H9 (cell line): Measurements from ENCODE around the gene AATF. TPM values are rescaled to one million over a fixed set of nuclear protein-coding genes. Genes with fewer than 3 reads are reported as not detected.

Experiments used
- DNase-seq: peaks from one replicate; pipeline ENCODE4 v3.0.0-alpha.2; 2017
- H2AFZ ChIP-seq: one replicate; pipeline ENCODE4 v1.6.1; 2013; ENCODE audit warnings: mild to moderate bottlenecking, low read length, control low read depth, moderate library complexity
- H2AK5ac ChIP-seq: 2 replicates; pipeline ENCODE4 v1.6.1; 2013; ENCODE audit warnings: low read length, control low read depth, mixed read lengths; ENCODE audit not compliant: insufficient read length
- H2BK120ac ChIP-seq: one replicate; pipeline ENCODE4 v1.6.1; 2013; ENCODE audit warnings: low read depth, mild to moderate bottlenecking, low read length, control low read depth, inconsistent platforms; ENCODE audit not compliant: poor library complexity, severe bottlenecking
- H2BK12ac ChIP-seq: 2 replicates; pipeline ENCODE4 v1.6.1; 2013; ENCODE audit warnings: low read length, control low read depth, mixed read lengths, low read depth; ENCODE audit not compliant: insufficient read length
- H2BK15ac ChIP-seq: 2 replicates; pipeline ENCODE4 v1.6.1; 2013; ENCODE audit warnings: low read depth, low read length, control low read depth
- H2BK20ac ChIP-seq: one replicate; pipeline ENCODE4 v1.6.1; 2013; ENCODE audit warnings: low read depth, mild to moderate bottlenecking, low read length, control low read depth, inconsistent platforms; ENCODE audit not compliant: poor library complexity, severe bottlenecking
- H2BK5ac ChIP-seq: 2 replicates; pipeline ENCODE4 v1.6.1; 2013; ENCODE audit warnings: low read length, control low read depth, mixed read lengths; ENCODE audit not compliant: insufficient read length
- H3K14ac ChIP-seq: 2 replicates; pipeline ENCODE4 v1.6.1; 2013; ENCODE audit warnings: low read length, control low read depth; ENCODE audit not compliant: insufficient read depth
- H3K18ac ChIP-seq: 2 replicates; pipeline ENCODE4 v1.6.1; 2013; ENCODE audit warnings: low read depth, mild to moderate bottlenecking, mixed read lengths, low read length, control low read depth; ENCODE audit not compliant: insufficient read length
- H3K23ac ChIP-seq: 2 replicates; pipeline ENCODE4 v1.6.1; 2013; ENCODE audit warnings: low read length, control low read depth, mixed read lengths, low read depth; ENCODE audit not compliant: insufficient read length
- H3K23me2 ChIP-seq: 2 replicates; pipeline ENCODE4 v1.6.1; 2013; ENCODE audit warnings: low read depth, mild to moderate bottlenecking, mixed read lengths, low read length, control low read depth; ENCODE audit not compliant: insufficient read length, poor library complexity, severe bottlenecking
- H3K27ac ChIP-seq: 2 replicates; pipeline ENCODE4 v1.5.1; 2013; ENCODE audit warnings: low read length, control low read depth, mixed read lengths, low read depth; ENCODE audit not compliant: insufficient read length
- H3K27me3 ChIP-seq: 2 replicates; pipeline ENCODE4 v1.6.1; 2013; ENCODE audit warnings: low read length, control low read depth, inconsistent platforms; ENCODE audit not compliant: insufficient read depth
- H3K4ac ChIP-seq: 2 replicates; pipeline ENCODE4 v1.6.1; 2013; ENCODE audit warnings: low read depth, mild to moderate bottlenecking, control low read depth, inconsistent platforms, low read length, moderate library complexity
- H3K4me1 ChIP-seq: 2 replicates; pipeline ENCODE4 v1.6.1; 2013; ENCODE audit warnings: low read length, control low read depth, inconsistent platforms; ENCODE audit not compliant: insufficient read depth
- H3K4me2 ChIP-seq: 2 replicates; pipeline ENCODE4 v1.6.1; 2013; ENCODE audit warnings: low read length, control low read depth, mixed read lengths; ENCODE audit not compliant: insufficient read length, insufficient read depth
- H3K56ac ChIP-seq: 2 replicates; pipeline ENCODE4 v1.6.1; 2013; ENCODE audit warnings: low read depth, mild to moderate bottlenecking, mixed read lengths, low read length, control low read depth; ENCODE audit not compliant: insufficient read length
- H3K79me1 ChIP-seq: 2 replicates; pipeline ENCODE4 v1.6.1; 2013; ENCODE audit warnings: low read depth, mild to moderate bottlenecking, moderate library complexity, low read length, control low read depth, inconsistent platforms; ENCODE audit not compliant: insufficient read depth, poor library complexity, severe bottlenecking
- H3K79me2 ChIP-seq: 2 replicates; pipeline ENCODE4 v1.6.1; 2013; ENCODE audit warnings: low read length, control low read depth, inconsistent platforms; ENCODE audit not compliant: insufficient read depth
- H3K9ac ChIP-seq: 2 replicates; pipeline ENCODE4 v1.6.1; 2013; ENCODE audit warnings: low read length, control low read depth, mixed read lengths; ENCODE audit not compliant: insufficient read length; ENCODE audit errors: extremely low read depth
- H3K9me3 ChIP-seq: one replicate; pipeline ENCODE4 v1.6.1; 2013; ENCODE audit warnings: low read depth, low read length, inconsistent platforms; ENCODE audit not compliant: control insufficient read depth
- H3T11ph ChIP-seq: one replicate; pipeline ENCODE4 v1.6.1; 2013; ENCODE audit warnings: mild to moderate bottlenecking, low read length, control low read depth, inconsistent platforms
- H4K20me1 ChIP-seq: one replicate; pipeline ENCODE4 v1.6.1; 2013; ENCODE audit not compliant: control insufficient read depth, insufficient read length, insufficient read depth
- H4K5ac ChIP-seq: 2 replicates; pipeline ENCODE4 v1.6.1; 2013; ENCODE audit warnings: low read depth, mild to moderate bottlenecking, mixed read lengths, low read length, control low read depth; ENCODE audit not compliant: insufficient read length
- H4K8ac ChIP-seq: replicated peaks from 2 replicates; pipeline ENCODE4 v1.6.1; 2013; ENCODE audit warnings: low read length, control low read depth, mixed read lengths, low read depth; ENCODE audit not compliant: insufficient read length
- H4K91ac ChIP-seq: 2 replicates; pipeline ENCODE4 v1.6.1; 2013; ENCODE audit warnings: low read depth, mild to moderate bottlenecking, moderate library complexity, mixed read lengths, low read length, control low read depth; ENCODE audit not compliant: insufficient read length
- H3K27ac Mint-ChIP-seq, 3 experiments: 2 replicates in 2 of 3; 3 replicates in 1 of 3; pipeline ENCODE4 v1.8.0; 2020 to 2021; ENCODE audit warnings: mixed read lengths in 3 of 3, mild to moderate bottlenecking in 1 of 3, moderate library complexity in 1 of 3
- H3K27me3 Mint-ChIP-seq: 2 replicates; pipeline ENCODE4 v1.8.0; 2021; ENCODE audit warnings: low read depth, mild to moderate bottlenecking, moderate library complexity, mixed read lengths
- H3K36me3 Mint-ChIP-seq, 3 experiments: 2 replicates in 2 of 3; 3 replicates in 1 of 3; pipeline ENCODE4 v1.8.0; 2020 to 2021; ENCODE audit warnings: low read depth in 3 of 3, mixed read lengths in 3 of 3; ENCODE audit not compliant: insufficient read depth in 1 of 3
- H3K4me1 Mint-ChIP-seq, 2 experiments: 2 replicates each; pipeline ENCODE4 v1.8.0; 2020; ENCODE audit warnings: mixed read lengths in 2 of 2
- H3K4me3 Mint-ChIP-seq, 2 experiments: 2 replicates in 1 of 2; 3 replicates in 1 of 2; pipeline ENCODE4 v1.8.0; 2020 to 2021; ENCODE audit warnings: mild to moderate bottlenecking in 2 of 2, mixed read lengths in 2 of 2, moderate library complexity in 1 of 2
- H3K9me3 Mint-ChIP-seq, 2 experiments: 2 replicates in 1 of 2; 3 replicates in 1 of 2; pipeline ENCODE4 v1.8.0; 2020; ENCODE audit warnings: mild to moderate bottlenecking in 2 of 2, mixed read lengths in 2 of 2, moderate library complexity in 1 of 2
- CTCF ChIP-seq: fragments of 200-600 bp; sonication (generic); conservative IDR thresholded peaks from 3 replicates; pipeline ENCODE4 v1.8.0; 2021; ENCODE audit warnings: antibody characterized with exemption, mild to moderate bottlenecking
- total RNA-seq: library from RNA; stranded (reverse); gene quantifications from 2 replicates; pipeline ENCODE4 v1.2.1, GENCODE V29; 2021

The AATF gene
- total RNA-seq, 1 experiment from 2014 or later = 69.6 TPM

- Histone ChIP-seq H3T11ph (no peak overlapping the region), H2BK12ac (no peak overlapping the region), H2BK120ac (no peak overlapping the region), H2BK20ac (no peak overlapping the region), H4K8ac (no peak overlapping the region), H4K5ac (no peak overlapping the region), H3K23me2 (no peaks in the 10 kb centered on the region), H3K9me3 (no peaks in the 10 kb centered on the region), H3K27me3 (no peaks in the 10 kb centered on the region), H3K9ac (no peak overlapping the region), H3K18ac (no peak overlapping the region), H2BK5ac (no peak overlapping the region), H3K4me1 (peaks cover 9% of the 10 kb centered on the region; the same call in 1 of the 2 replicates), H2BK15ac (no peak overlapping the region), H4K91ac (no peak overlapping the region), H2AFZ (no peak overlapping the region), H3K27ac (no peak overlapping the region), H4K20me1 (no peaks in the 10 kb centered on the region), H3K23ac (no peak overlapping the region), H2AK5ac (no peak overlapping the region), H3K4me2 (no peak overlapping the region), H3K14ac (no peak overlapping the region), H3K79me2 (no peaks in the 10 kb centered on the region), H3K4ac (no peak overlapping the region), H3K79me1 (no peaks in the 10 kb centered on the region), H3K56ac (no peak overlapping the region)
- H3K4me3 Mint-ChIP-seq = no peak overlapping the region
- no peaks in the 10 kb centered on the region for H3K36me3 Mint-ChIP-seq
- peaks cover 47 to 65% of the 10 kb centered on the region in 2 experiments for H3K4me1 Mint-ChIP-seq
- no peak overlapping the region for H3K27ac Mint-ChIP-seq
- no peak for TF ChIP-seq CTCF
- peaks cover 0 to 3% of the 10 kb centered on the region in 2 experiments; a peak in 1 of 5 replicates for H3K9me3 Mint-ChIP-seq
- H3K27me3 Mint-ChIP-seq = peaks cover 47% of the 10 kb centered on the region
- no peak for DNase-seq
These were observed 26.6 kb upstream of the AATF start for GRCh38 chr17:36922175-36922574.
